ENCODE results near the gene ZFP92. TPM values are rescaled to one million over a fixed set of nuclear protein-coding genes. Genes with fewer than 3 reads are reported as not detected.

The ZFP92 gene
- total and polyA plus RNA-seq, 2 of the 8 experiments (the other 6 are each of a cell fraction or from before 2014, with no cell fraction given): 0.14 to 0.41 TPM

DNA sequence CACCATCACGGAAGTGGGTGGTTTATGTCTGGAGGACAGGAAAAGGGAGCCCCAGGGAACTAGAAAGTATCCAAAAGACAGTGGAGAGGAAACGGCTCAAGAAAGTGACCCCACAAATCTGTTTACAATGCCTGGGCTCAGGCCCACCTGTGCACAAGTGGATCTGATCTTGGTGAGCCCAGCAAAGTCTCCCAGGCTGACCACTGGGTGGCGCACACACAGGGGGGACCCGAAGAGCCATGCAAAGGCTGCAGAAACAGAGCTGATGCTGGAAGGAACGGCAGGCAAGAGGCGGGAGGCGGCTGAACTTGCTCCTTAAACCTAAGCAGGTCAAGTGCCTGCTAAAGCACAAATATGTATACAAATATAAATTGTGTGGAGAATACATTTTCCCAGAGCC is 49.6 kb downstream of the ZFP92 start (continued):
- no peak for TF ChIP-seq SIN3A (conservative IDR thresholded peaks at IDR 0.05 in 1 of 2, IDR thresholded peaks at IDR 0.05 in 1 of 2; ENCODE audit: low read depth in 1 of 2, low read length in 2 of 2)
- no peak for TF ChIP-seq CEBPB (IDR thresholded peaks at IDR 0.05; ENCODE audit: low read depth, low read length)
- TF ChIP-seq SP2 (IDR thresholded peaks at IDR 0.05; ENCODE audit: low read length): no peak
- no peak for TF ChIP-seq TEAD4 (IDR thresholded peaks at IDR 0.05; ENCODE audit: low read depth, low read length)
- no peak for TF ChIP-seq BCL11A (IDR thresholded peaks at IDR 0.05; ENCODE audit: low read depth in 2 of 2, low read length in 2 of 2)
- TF ChIP-seq, protein P1, sequence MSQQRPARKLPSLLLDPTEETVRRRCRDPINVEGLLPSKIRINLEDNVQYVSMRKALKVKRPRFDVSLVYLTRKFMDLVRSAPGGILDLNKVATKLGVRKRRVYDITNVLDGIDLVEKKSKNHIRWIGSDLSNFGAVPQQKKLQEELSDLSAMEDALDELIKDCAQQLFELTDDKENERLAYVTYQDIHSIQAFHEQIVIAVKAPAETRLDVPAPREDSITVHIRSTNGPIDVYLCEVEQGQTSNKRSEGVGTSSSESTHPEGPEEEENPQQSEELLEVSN (IDR thresholded peaks at IDR 0.05): no peak

Small RNA genes lying within 50 kb of the gene (small RNA-seq; reads per million reads assigned to genes)
- not detected for gene RN7SL667P (ENCODE audit: insufficient read depth)

Other genes with a start within 250 kb of the ZFP92 start
- not detected in 2 replicates for gene MAGEA1, start 232.2 kb upstream of the ZFP92 start, total RNA-seq (2021; fragmentation: NEBNext Ultra II Directional; extraction: Animal tissue kit (Norgen Biotek cat#: 25700))
- not detected in 2 replicates for gene MAGEA1, start 232.2 kb upstream of the ZFP92 start, polyA plus RNA-seq (2011; rRNA removed)
- 0.15 and 0.22 TPM in 2 replicates for gene PNMA6F, start 89.7 kb upstream of the ZFP92 start, total RNA-seq (2021; fragmentation: NEBNext Ultra II Directional; extraction: Animal tissue kit (Norgen Biotek cat#: 25700))
- gene PNMA6F, start 89.7 kb upstream of the ZFP92 start, polyA plus RNA-seq (2011; rRNA removed): 0.12 and 0.36 TPM in 2 replicates
- 8.1 and 8.2 TPM in 2 replicates for gene ZNF275, start 77.3 kb upstream of the ZFP92 start, total RNA-seq (2021; fragmentation: NEBNext Ultra II Directional; extraction: Animal tissue kit (Norgen Biotek cat#: 25700))
- 8.1 and 9.1 TPM in 2 replicates for gene ZNF275, start 77.3 kb upstream of the ZFP92 start, polyA plus RNA-seq (2011; rRNA removed)
- gene PNMA6E, start 10.1 kb upstream of the ZFP92 start, total RNA-seq (2021; fragmentation: NEBNext Ultra II Directional; extraction: Animal tissue kit (Norgen Biotek cat#: 25700)): not detected in 2 replicates
- not detected in 2 replicates for gene PNMA6E, start 10.1 kb upstream of the ZFP92 start, polyA plus RNA-seq (2011; rRNA removed)
- 0.69 and 0.71 TPM in 2 replicates for gene TREX2, start 34.6 kb downstream of the ZFP92 start, total RNA-seq (2021; fragmentation: NEBNext Ultra II Directional; extraction: Animal tissue kit (Norgen Biotek cat#: 25700))
- gene TREX2, start 34.6 kb downstream of the ZFP92 start, polyA plus RNA-seq (2011; rRNA removed): 0.80 and 1.5 TPM in 2 replicates
- 53.4 and 54.0 TPM in 2 replicates for gene HAUS7, start 59.1 kb downstream of the ZFP92 start, total RNA-seq (2021; fragmentation: NEBNext Ultra II Directional; extraction: Animal tissue kit (Norgen Biotek cat#: 25700))
- 45.4 and 56.9 TPM in 2 replicates for gene HAUS7, start 59.1 kb downstream of the ZFP92 start, polyA plus RNA-seq (2011; rRNA removed)
- 2.1 and 2.4 TPM in 2 replicates for gene BGN, start 83.5 kb downstream of the ZFP92 start, total RNA-seq (2021; fragmentation: NEBNext Ultra II Directional; extraction: Animal tissue kit (Norgen Biotek cat#: 25700))
- 1.8 and 2.7 TPM in 2 replicates for gene BGN, start 83.5 kb downstream of the ZFP92 start, polyA plus RNA-seq (2011; rRNA removed)
- 0.15 and 0.19 TPM in 2 replicates for gene ATP2B3, start 106.2 kb downstream of the ZFP92 start, total RNA-seq (2021; fragmentation: NEBNext Ultra II Directional; extraction: Animal tissue kit (Norgen Biotek cat#: 25700))
- 0.14 and 0.24 TPM in 2 replicates for gene ATP2B3, start 106.2 kb downstream of the ZFP92 start, polyA plus RNA-seq (2011; rRNA removed)
- 15.8 and 16.6 TPM in 2 replicates for gene CCNQ, start 187.7 kb downstream of the ZFP92 start, total RNA-seq (2021; fragmentation: NEBNext Ultra II Directional; extraction: Animal tissue kit (Norgen Biotek cat#: 25700))
- 32.1 and 34.9 TPM in 2 replicates for gene CCNQ, start 187.7 kb downstream of the ZFP92 start, polyA plus RNA-seq (2011; rRNA removed)
- gene DUSP9, start 235.7 kb downstream of the ZFP92 start, total RNA-seq (2021; fragmentation: NEBNext Ultra II Directional; extraction: Animal tissue kit (Norgen Biotek cat#: 25700)): 0.63 and 1.1 TPM in 2 replicates
- gene DUSP9, start 235.7 kb downstream of the ZFP92 start, polyA plus RNA-seq (2011; rRNA removed): 0.80 and 1.2 TPM in 2 replicates

Data from H1 (cell line).